HepG2 (cell line): Measurements from ENCODE around the gene PPM1E. TPM values are rescaled to one million over a fixed set of nuclear protein-coding genes. Genes with fewer than 3 reads are reported as not detected.

Experiments
- ATAC-seq: fragments of 200-7000 bp; cut with Tn5 transposase; 3 replicates; pipeline ENCODE4 v1.9.1; 2020; ENCODE audit warnings: mild to moderate bottlenecking, moderate library complexity
- BruUV-seq: library from RNA; stranded (reverse); fragments of 400-500 nt; replicated peaks from 2 replicates; lab custom pipeline; 2021; lab: Mats Ljungman, UMichigan
- CTCF ChIA-PET: fragments of 300-600 bp; formaldehyde crosslinking; extraction: SDS; loops from one replicate; lab custom pipeline; 2021; ENCODE audit warnings: low total read pairs, inconsistent platforms, low intra/inter-chr PET ratio; lab: Yijun Ruan, JAX
- POLR2A ChIA-PET: fragments of 350-600 bp; sonication (Branson Sonifier 250); formaldehyde crosslinking; loops from one replicate; lab custom pipeline; 2020; ENCODE audit warnings: antibody characterized with exemption, inconsistent platforms; lab: Yijun Ruan, JAX
- DNase-seq: peaks from one replicate; pipeline ENCODE4 v3.0.0-alpha.2; 2015; ENCODE audit warnings: low spot score
- FAIRE-seq: peaks from 3 replicates; lab custom pipeline; 2011; peaks lifted over from hg19 to GRCh38; lab: Jason Lieb, UNC
- H2AFZ ChIP-seq: one replicate; pipeline ENCODE4 v1.6.1; 2011; ENCODE audit warnings: low read length, inconsistent platforms
- H3K27ac ChIP-seq: fragments of 300-600 bp; 3 replicates; pipeline ENCODE4 v1.8.0; 2011; ENCODE audit warnings: mixed run types, mild to moderate bottlenecking, mixed read lengths, low read length, inconsistent platforms; ENCODE audit not compliant: insufficient read depth; ENCODE audit errors: extremely low read length
- H3K27me3 ChIP-seq, 2 experiments: fragments of 200-600 bp in 1 of 2; 2 replicates in 1 of 2; 3 replicates in 1 of 2; pipeline versions ENCODE4 v1.6.0 to v1.8.0; 2011; ENCODE audit warnings: low read length in 2 of 2, mild to moderate bottlenecking in 2 of 2, moderate library complexity in 2 of 2, inconsistent platforms in 1 of 2; ENCODE audit not compliant: insufficient read depth in 2 of 2, control insufficient read depth in 1 of 2
- H3K36me3 ChIP-seq, 2 experiments: fragments of 200-600 bp in 1 of 2; replicated peaks in 1 of 2; 2 replicates in 1 of 2; 3 replicates in 1 of 2; pipeline versions ENCODE4 v1.5.1 to v1.8.0; 2011; ENCODE audit warnings: low read length in 2 of 2, inconsistent platforms in 1 of 2; ENCODE audit not compliant: insufficient read depth in 2 of 2, control insufficient read depth in 1 of 2
- H3K4me1 ChIP-seq: 2 replicates; pipeline ENCODE4 v1.5.1; 2012; ENCODE audit warnings: low read length, inconsistent platforms; ENCODE audit not compliant: insufficient read depth
- H3K4me2 ChIP-seq: 2 replicates; pipeline ENCODE4 v1.6.0; 2011; ENCODE audit warnings: low read depth, low read length, inconsistent platforms
- H3K4me3 ChIP-seq, 3 experiments: fragments of 200-600 bp in 1 of 3; sonication (generic), shearing (Covaris generic) in 1 of 3; replicated peaks in 1 of 3; 2 replicates each; pipeline ENCODE4 v1.5.1; 2011 to 2016; ENCODE audit warnings: low read length in 3 of 3, inconsistent platforms in 2 of 3, low read depth in 2 of 3, mild to moderate bottlenecking in 2 of 3, control low read depth in 1 of 3, mixed read lengths in 1 of 3; ENCODE audit not compliant: insufficient read depth in 1 of 3
- H3K79me2 ChIP-seq: one replicate; pipeline ENCODE4 v1.6.1; 2011; ENCODE audit warnings: low read length, inconsistent platforms; ENCODE audit not compliant: insufficient read depth
- H3K9ac ChIP-seq: 2 replicates; pipeline ENCODE4 v1.6.0; 2011; ENCODE audit warnings: mild to moderate bottlenecking, low read depth, low read length, inconsistent platforms; ENCODE audit not compliant: insufficient read depth
- H3K9me3 ChIP-seq: 2 replicates; pipeline ENCODE4 v1.5.1; 2012; ENCODE audit warnings: mild to moderate bottlenecking, low read length
- H4K20me1 ChIP-seq: 2 replicates; pipeline ENCODE4 v1.6.0; 2011; ENCODE audit warnings: inconsistent platforms, mild to moderate bottlenecking, low read length, moderate library complexity; ENCODE audit not compliant: insufficient read depth
- AGO1 ChIP-seq: fragments of 200-400 bp; formaldehyde crosslinking; IDR thresholded peaks from 2 replicates; pipeline ENCODE4 v1.6.1; 2017; ENCODE audit warnings: mild to moderate bottlenecking, low read depth, low read length, moderate library complexity; ENCODE audit not compliant: poor library complexity, severe bottlenecking
- FOXA1 ChIP-seq, 2 experiments: fragments of 450-650 bp in 1 of 2; sonication (generic) in 1 of 2; formaldehyde crosslinking in 1 of 2; IDR thresholded peaks; 2 replicates each; pipeline versions ENCODE4 v1.4.0 to v1.6.1; 2016 to 2020; ENCODE audit warnings: missing genetic modification reagents in 1 of 2
- KIAA2018 ChIP-seq: sonication (generic); formaldehyde crosslinking; IDR thresholded peaks from 2 replicates; pipeline ENCODE4 v1.5.0; 2020; ENCODE audit warnings: mild to moderate bottlenecking, missing genetic modification reagents, borderline replicate concordance
- MED8 ChIP-seq: sonication (generic); formaldehyde crosslinking; IDR thresholded peaks from 2 replicates; pipeline ENCODE4 v1.8.1; 2023; ENCODE audit warnings: mild to moderate bottlenecking, missing genetic modification reagents; ENCODE audit not compliant: insufficient replicate concordance
- PHB2 ChIP-seq: fragments of 450-650 bp; IDR thresholded peaks from 2 replicates; pipeline ENCODE4 v1.6.1; 2018; ENCODE audit not compliant: partially characterized antibody
- RBFOX2 ChIP-seq: fragments of 200-400 bp; formaldehyde crosslinking; IDR thresholded peaks from 2 replicates; pipeline ENCODE4 v1.6.1; 2017; ENCODE audit warnings: low read depth, mild to moderate bottlenecking, low read length
- SALL1 ChIP-seq: sonication (generic); formaldehyde crosslinking; IDR thresholded peaks from 2 replicates; pipeline ENCODE4 v1.8.0; 2022; ENCODE audit warnings: mild to moderate bottlenecking, missing genetic modification reagents
- ZBTB34 ChIP-seq: sonication (generic); formaldehyde crosslinking; IDR thresholded peaks from 2 replicates; pipeline ENCODE4 v1.8.0; 2022; ENCODE audit warnings: mild to moderate bottlenecking, missing genetic modification reagents
- ZNF121 ChIP-seq: sonication (generic); formaldehyde crosslinking; IDR thresholded peaks from 2 replicates; pipeline ENCODE4 v1.5.0; 2020; ENCODE audit warnings: mild to moderate bottlenecking, missing genetic modification reagents
- ZNF251 ChIP-seq: sonication (generic); formaldehyde crosslinking; IDR thresholded peaks from 2 replicates; pipeline ENCODE4 v1.9.0; 2021; ENCODE audit warnings: mild to moderate bottlenecking, missing genetic modification reagents
- ZNF580 ChIP-seq: IDR thresholded peaks from 2 replicates; pipeline ENCODE4 v1.6.1; 2016; ENCODE audit warnings: low read depth, borderline replicate concordance
- ZNF891 ChIP-seq: sonication (generic); formaldehyde crosslinking; IDR thresholded peaks from 2 replicates; pipeline ENCODE4 v1.5.0; 2020; ENCODE audit warnings: mild to moderate bottlenecking, missing genetic modification reagents
- ZSCAN31 ChIP-seq: sonication (generic); formaldehyde crosslinking; IDR thresholded peaks from 2 replicates; pipeline ENCODE4 v1.5.0; 2020; ENCODE audit warnings: low read depth, mild to moderate bottlenecking, missing genetic modification reagents
- WGBS: methylation state at CpG from one replicate; pipeline ENCODE4 v1.1.6; 2017; ENCODE audit warnings: low lambda C conversion rate; 5-methylcytosine and 5-hydroxymethylcytosine counted together
- in situ Hi-C: cut with HindIII; loops from 2 replicates; pipeline ENCODE4 v1.10.0; 2017; ENCODE audit warnings: low pct_unique_long_range_greater_than_20kb; ENCODE audit not compliant: extremely low pct_ligation_motif_present
- intact Hi-C: fragments of 100-400 bp; cut with micrococcal nuclease; formaldehyde crosslinking; loops from one replicate; pipeline ENCODE4 v1.10.0; 2022; ENCODE audit not compliant: unreplicated experiment
- polyA plus RNA-seq, 8 experiments: library from polyadenylated mRNA; depleted of rRNA in 3 of 8; stranded (reverse) in 7 of 8; unstranded in 1 of 8; fragments of >200 nt; fragmentation: Illumina TruSeq in 4 of 8; extraction: Trizol in 4 of 8; gene quantifications; 2 replicates each; pipeline versions ENCODE4 v1.2.1 to v1.2.3, GENCODE V29; 2011 to 2016; ENCODE audit warnings: low read depth in 4 of 8, missing spikeins in 1 of 8, mixed read lengths in 1 of 8; ENCODE audit not compliant: insufficient read depth in 1 of 8
- total RNA-seq, 5 experiments: library from RNA; depleted of rRNA; stranded (reverse); fragments of >200 nt; fragmentation: Illumina TruSeq; extraction: Trizol; gene quantifications; 2 replicates each; pipeline ENCODE4 v1.2.3, GENCODE V29; 2016; ENCODE audit warnings: low read depth in 1 of 5

The PPM1E gene
- total and polyA plus RNA-seq, 2 of the 13 experiments (the other 11 are each of a cell fraction or from before 2014, with no cell fraction given): 0.15 TPM; not detected in 1

- no peak for FAIRE-seq
- 57% methylated on average over 1 of the region's 1 CpG for WGBS
- CTCF ChIA-PET: no interaction called here
These were observed 76.1 kb downstream of the PPM1E start for GRCh38 chr17:58831780-58832179.

More at GRCh38 chr17:58831780-58832179, 76.1 kb downstream of the PPM1E start:
- no TSS peak for BruUV-seq
- no peak overlapping the region for H3K4me3 ChIP-seq
- H2AFZ ChIP-seq: no peak overlapping the region
- no peak for ATAC-seq
- intact Hi-C loops: no loop called here
- POLR2A ChIA-PET: interaction anchor here (0.7 kb wide), 1 partner anchor 200 kb away, joined by 4 read pairs; no protein-coding TSS in a partner anchor
- H3K4me1 ChIP-seq: peaks cover 39% of the 10 kb centered on the region
- H3K9ac ChIP-seq: no peak overlapping the region
- peaks cover 5% of the 10 kb centered on the region; the same call in 1 of the 2 replicates for H3K9me3 ChIP-seq
- H3K27ac ChIP-seq: no peak overlapping the region
- DNase-seq: no peak
- no peak overlapping the region for H3K4me2 ChIP-seq
- TF ChIP-seq KIAA2018 (CRISPR knock-in tag) (no peak), ZNF891 (CRISPR knock-in tag) (no peak), AGO1 (no peak), ZNF580 (CRISPR knock-in tag) (no peak), ZBTB34 (CRISPR knock-in tag) (no peak), ZNF251 (no peak), ZNF121 (CRISPR knock-in tag) (no peak), SALL1 (CRISPR knock-in tag) (no peak), MED8 (CRISPR knock-in tag) (no peak), ZSCAN31 (CRISPR knock-in tag) (no peak), FOXA1 (IDR thresholded peaks at IDR 0.05) (no peak), FOXA1 (CRISPR knock-in tag; IDR thresholded peaks at IDR 0.05) (no peak), PHB2 (no peak), RBFOX2 (no peak)
- no peaks in the 10 kb centered on the region for H3K36me3 ChIP-seq
- H4K20me1 ChIP-seq: no peaks in the 10 kb centered on the region
- H3K79me2 ChIP-seq: no peaks in the 10 kb centered on the region
- in situ Hi-C loops: no loop called here
- no peaks in the 10 kb centered on the region; a peak in 1 of 5 replicates for H3K27me3 ChIP-seq
